ENCODE data around the gene IL1F10. TPM values are rescaled to one million over a fixed set of nuclear protein-coding genes. Genes with fewer than 3 reads are reported as not detected.

Gene IL1F10, protein sequence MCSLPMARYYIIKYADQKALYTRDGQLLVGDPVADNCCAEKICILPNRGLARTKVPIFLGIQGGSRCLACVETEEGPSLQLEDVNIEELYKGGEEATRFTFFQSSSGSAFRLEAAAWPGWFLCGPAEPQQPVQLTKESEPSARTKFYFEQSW
- total RNA-seq (2014; rRNA removed; shearing (Covaris generic)) = not detected in 2 replicates

DNA sequence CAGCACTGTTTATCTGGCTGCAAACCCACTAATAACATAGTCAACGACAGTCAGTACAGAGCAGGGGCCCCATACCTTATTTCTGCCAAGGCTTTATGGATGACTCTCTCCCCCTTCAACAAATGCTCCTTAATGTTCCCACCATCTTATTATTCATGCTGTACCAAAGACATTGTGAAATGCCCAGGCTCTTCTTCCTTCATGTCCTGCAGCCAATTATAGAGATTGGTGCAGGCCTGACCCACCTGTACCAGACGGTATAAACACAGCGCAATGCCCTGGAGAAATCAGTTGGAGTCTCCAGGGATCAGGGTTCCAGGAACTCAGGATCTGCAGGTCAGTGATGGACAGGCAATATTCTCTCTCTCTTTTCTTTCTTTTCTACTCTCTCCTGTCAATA lies at the start of gene IL1F10:
Gene IL1F10 (plus strand): TSS at position 290 of the 400 bp plus-strand sequence. CDS start 4,769 bp downstream, outside the sequence.
- DNase-seq (ENCODE audit: low spot score) = no peak

DNA sequence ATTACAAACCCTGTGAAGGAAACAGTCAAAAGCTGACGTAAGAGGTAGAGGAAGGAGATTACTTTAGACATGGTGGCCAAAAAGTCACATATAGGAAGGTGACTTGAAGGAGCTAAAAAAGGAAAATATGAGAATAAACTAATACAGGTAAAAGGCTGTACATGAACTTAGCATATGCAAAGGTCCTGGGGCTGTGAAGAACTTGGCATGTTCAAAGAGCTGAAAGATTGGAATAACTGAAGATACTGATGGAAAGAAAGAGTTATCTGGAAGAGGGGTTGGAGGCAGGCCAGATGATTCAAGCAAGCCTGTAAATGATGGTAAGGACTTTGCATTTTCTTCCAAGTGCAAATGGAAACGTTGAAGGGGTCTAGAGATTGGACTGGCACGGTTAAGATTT lies 49.3 kb upstream of the IL1F10 start:
- DNase-seq (ENCODE audit: low spot score) = no peak

DNA sequence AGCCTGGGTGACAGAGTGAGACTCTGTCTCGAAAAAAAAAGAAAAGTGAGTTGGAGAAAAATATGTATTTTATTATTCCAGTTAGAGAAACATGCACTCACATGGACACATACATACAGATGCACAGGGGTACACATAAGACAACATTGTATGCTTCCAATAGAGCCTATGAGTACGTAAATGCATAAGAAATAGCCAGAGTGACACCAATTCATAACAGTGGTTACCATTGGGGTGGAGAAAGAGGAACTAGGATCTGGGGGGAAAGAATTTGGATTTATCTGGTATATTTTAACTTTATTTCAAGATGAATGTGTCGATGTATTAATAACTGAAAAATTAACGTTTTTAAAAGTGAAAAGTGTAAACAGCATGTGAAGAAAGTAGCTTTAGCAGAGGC lies 46.5 kb upstream of the IL1F10 start:
- DNase-seq (ENCODE audit: low spot score) = no peak

DNA sequence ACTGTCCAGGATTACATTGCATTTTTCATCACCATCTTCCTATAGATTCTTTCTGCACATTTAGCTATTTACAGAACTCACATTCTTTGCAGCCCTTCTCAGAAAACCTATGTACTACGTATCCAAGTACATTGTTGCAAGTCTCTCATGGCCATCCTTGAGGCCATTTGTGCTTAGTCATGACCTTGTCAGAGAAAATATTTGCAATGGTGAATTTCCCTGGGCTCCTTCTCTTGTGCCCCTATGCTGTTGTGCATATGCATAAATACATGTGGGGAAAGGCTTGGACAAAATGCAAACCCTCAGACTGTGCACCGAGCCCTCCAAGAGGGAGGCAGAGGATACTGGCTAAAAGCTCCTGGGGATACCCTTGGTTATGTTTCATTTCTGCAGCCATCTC lies 43.0 kb upstream of the IL1F10 start:
- no peak for DNase-seq (ENCODE audit: low spot score)

DNA sequence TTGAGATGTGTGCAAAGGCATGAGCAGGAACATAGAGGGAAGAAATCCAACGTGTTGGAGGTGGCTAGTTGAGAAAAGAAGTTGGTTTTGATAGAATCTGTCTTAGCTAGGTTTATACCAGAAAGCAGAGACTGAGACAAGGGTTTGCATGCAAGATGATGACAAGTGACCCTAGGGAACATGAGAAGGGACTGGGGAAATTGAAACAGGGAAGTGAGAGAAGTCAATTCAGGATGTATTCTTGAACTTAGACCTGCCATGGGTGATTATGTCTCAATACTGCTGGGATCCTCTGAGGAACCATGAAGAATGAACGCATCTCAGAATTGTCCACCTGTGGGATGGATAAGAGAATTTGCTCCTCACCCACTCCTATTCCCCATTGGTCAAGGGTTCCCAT lies 42.0 kb upstream of the IL1F10 start:
- no peak for DNase-seq (ENCODE audit: low spot score)

DNA sequence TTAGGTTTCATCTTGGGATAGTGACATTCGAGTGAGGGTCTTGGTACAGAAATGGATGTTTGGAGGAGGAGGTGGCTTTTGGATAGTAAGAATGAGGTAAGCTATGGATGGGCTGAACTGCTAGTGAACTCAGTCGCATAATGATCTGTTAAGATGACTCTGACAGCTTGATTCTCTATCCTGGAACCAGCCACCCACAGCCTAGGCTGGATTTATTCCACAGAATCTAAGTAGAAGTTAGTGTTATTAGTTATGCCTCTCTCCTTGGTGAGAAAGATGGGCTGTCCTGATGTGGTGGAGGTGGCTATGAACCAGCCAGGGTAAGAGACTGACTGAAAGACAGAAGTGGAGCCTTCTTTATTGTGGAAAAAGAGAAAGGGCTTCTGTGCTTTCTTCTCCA lies 40.1 kb upstream of the IL1F10 start:
- DNase-seq (ENCODE audit: low spot score) = no peak

DNA sequence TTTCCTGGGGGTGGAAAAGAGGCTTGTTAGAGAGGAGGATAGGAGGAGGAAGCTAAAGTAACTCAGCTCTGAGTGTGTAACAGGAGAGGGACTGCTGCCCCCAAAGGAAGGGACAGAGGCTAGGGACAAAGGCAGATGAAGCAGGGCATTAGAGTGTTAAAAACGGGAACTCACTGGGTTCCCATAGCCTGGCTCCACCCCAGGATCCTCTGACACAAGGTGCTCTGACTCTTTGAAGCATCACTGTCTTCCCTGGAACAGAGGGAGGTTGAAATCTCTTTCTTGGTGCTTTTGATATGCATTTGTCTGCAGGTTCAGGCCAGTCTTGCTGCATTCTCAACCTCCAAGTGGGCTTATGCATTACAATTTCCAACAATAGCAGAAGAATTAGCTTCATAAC lies 39.7 kb upstream of the IL1F10 start:
- no peak for DNase-seq (ENCODE audit: low spot score)

DNA sequence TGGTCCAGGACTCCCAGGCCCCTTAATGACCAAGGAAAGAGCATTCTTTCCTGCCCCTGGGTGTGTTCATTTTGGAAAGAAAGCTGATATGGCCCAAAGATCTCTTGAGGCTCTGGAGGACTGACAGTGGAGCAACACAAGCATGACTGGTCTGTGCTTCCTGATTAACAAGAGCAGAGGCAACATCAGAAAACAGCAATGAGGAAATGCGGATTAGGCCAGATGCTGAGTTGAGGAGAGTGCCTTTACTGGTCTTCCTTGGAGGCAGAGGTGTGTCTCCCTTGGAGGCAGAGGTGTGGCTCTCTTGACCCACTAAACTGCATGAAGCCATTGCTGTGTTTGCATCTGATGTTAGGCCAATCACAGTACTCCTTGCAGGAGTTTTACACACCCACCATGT lies 35.0 kb upstream of the IL1F10 start:
- DNase-seq (ENCODE audit: low spot score) = no peak

DNA sequence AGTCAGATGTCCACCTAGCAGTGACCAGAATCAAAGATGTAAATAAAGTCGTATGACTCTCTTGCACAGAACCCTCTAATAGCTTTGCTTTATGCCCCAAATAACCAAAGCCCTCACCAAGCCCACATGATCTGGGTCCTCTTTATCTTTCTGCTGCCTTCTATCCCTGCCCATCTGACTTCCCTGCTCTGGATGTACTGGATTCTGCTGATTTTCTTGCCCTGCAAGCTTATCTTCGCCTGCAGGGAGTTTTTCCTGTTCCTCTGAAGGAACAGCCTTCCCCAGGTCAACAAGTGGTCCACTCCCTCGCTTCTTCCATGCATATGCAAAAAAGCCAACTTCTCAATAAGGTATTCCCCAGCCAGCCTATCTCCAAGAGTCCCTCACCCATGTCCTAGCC lies 33.8 kb upstream of the IL1F10 start:
- DNase-seq (ENCODE audit: low spot score) = no peak

DNA sequence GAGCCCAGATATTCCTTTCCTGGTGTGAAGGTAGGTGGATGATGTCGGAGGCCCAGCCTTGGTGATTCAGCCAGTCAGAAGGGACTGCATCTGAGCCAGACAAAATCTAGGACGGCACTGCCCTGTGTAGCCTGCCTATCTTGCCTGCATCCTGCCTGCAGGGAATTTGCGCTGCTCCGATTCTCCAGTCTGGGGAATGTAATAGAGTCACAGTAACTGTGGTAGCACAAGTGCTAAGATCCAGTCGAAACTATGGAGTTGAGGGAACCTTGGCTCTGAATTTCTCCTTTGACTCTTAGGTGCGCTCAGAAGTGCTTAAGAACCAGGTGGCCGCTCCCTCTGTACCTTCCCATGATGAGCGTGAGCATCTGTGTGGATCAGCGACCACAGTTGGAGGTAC lies 31.0 kb upstream of the IL1F10 start:
- no peak for DNase-seq (ENCODE audit: low spot score)

DNA sequence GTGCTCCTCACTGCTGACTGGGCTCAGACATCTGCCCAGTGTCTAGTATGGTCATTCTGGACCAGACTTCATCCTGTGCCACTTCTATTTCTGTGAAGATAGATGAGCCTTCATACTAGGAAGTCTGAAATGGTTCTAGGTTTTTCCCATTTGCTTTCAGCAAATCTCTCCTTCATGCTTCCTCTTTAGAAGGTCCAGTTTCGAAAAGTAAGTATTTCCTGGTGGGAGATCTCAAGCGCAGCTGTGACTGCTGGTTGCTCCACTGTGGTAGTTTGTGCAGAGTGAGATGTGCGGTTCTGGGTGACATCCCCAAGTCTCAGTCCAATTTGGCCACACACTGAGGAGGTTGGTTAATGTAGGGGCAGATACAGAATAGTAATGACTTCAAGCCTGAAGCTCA lies 29.5 kb upstream of the IL1F10 start:
- no peak for DNase-seq (ENCODE audit: low spot score)

DNA sequence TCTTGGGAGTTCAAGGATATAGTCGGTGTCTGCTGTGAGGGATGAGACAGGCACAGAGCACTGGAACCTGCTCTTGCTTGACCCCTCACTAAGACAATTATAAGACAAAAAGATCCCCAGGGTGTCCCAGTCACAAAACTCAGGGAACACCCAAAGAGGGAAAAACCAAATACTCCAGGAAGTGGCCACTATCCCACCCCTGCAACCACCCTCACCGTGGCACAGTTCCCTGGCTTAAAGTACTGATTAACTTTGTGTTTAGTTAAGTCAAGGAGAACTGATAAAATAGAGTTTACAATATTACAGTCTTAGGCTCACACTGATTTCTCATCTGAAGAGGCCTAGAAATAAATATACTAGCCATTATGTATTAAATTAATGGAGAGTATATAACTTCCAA lies 28.6 kb upstream of the IL1F10 start:
- DNase-seq (ENCODE audit: low spot score) = no peak

DNA sequence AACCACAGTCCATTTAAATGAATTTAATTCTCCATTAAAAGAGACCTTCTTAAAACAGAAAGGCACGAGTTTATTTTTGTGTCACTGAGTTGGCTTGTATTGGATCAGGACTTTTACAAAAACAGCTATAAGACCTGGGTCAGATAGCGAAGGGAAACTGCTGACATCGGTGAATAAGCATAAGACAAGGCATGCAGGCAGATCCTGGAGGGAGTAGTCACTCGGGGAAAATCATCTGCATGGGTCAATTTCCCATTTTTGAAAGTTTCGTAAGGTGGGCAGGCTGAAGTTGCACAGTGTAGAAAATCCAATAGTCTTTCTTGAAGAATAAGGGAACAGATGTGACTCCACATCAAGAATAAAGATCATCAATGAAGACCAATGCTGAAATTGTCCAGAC lies 28.1 kb upstream of the IL1F10 start:
- DNase-seq (ENCODE audit: low spot score) = no peak

DNA sequence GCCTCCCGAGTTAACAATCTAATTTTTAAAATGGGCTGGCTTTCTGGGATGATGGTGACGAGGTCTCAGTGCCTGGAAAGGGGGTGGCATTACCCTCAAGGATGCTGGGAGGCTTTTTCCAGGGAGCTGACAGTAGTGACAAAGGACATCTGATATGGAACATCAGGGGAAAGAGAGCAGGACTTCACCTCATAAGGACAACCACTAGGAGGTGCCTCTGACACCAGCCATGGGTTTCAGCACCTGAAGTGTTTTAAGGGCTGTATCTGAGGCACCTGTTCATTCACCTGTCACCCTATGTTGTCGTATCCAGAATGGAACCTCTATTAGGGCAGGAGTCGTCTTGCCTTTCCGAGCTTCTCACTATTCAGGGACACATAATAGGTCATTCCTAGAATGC lies 25.9 kb upstream of the IL1F10 start:
- no peak for DNase-seq (ENCODE audit: low spot score)

DNA sequence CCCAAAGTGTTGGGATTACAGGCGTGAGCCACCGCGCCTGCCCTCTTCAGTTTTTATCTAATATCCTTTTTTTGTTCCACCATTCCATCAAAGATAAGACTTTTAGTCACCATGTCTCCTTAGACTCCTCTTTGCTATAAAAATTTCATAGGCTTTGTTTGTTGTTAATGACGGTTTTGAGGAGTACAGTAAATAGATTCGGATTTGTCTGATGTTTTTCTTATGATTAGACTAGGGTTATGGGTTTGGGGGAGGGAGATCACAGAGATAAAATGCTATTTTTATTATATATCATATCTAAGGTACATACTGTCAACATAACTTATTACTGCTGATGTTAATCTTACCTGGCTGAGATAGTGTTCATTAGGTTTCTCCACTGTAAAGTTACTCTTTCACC lies 21.3 kb upstream of the IL1F10 start:
- no peak for DNase-seq (ENCODE audit: low spot score)

DNA sequence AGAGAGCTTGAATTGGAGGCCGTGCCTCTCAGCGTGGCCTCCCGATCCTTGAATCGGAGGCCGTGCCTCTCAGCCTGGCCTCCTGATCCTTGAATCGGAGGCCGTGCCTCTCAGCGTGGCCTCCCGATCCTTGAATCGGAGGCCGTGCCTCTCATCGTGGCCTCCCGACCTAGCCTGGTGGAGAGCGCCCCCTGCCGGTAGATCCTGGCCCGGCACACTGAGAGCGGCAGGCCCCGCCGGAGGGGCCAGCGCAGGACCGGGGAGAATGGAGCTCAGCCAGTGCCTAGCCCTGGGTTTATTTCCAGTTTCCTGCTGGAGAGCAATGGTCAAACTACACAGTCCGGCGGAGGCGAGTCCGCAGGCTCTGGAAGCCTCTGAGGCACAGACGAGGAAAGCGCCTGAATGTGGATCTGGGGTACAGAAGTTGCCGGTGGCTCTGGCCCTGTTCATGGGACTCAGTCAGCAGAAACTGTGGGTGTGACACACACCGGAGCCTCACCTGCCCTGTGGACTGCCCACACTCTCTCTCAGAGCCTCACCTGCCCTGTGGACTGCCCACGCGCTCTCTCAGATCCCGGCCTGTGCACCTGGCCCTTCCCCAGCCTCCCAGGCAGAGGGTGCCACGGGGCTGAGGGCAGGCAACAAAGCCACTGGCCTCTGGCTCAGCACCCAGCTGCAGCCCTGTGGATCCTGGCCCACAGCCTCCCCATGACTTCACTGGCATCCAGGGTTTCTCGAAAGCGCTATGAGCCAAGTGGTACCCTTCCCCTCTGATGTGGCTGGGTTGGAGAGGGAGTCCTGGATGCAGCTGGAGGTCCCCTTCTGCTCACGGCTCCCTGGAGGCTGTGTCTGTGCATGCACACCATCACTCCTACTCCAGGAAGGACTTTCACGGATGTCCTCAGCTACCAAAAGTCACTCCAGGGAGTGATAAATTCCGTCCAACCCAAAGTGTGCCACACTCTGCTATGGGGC lies 16.6 kb upstream of the IL1F10 start:
- DNase-seq (ENCODE audit: low spot score) = no peak

DNA sequence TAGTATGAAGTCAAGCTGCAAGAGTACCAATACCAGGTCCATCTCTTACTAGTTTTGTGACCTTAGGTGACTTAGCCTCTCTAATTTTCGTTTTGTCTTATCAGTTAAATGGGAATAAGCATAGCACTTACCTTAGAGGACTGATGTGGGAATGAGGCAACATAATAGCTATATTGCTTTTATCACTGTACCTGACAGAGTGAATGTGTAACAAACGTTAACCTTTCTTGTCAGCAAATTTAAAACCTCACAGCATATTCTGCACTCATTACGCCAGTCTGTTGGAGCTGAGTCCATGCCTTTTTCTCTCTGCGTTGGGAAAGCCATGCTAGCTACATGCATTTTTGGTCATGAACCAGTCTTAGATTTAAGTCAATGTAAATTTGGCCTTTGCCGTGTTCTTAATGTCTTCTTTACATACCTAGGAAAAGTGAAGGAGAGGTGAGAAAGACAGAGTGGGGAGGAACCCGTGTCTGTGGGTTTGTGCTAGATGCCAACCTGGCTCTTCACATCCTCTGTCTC lies 15.3 kb upstream of the IL1F10 start, which contains the start of gene IL36B:
Gene IL36B (minus strand): TSS at position 472 of the 522 bp plus-strand sequence.
- DNase-seq (ENCODE audit: low spot score) = no peak

DNA sequence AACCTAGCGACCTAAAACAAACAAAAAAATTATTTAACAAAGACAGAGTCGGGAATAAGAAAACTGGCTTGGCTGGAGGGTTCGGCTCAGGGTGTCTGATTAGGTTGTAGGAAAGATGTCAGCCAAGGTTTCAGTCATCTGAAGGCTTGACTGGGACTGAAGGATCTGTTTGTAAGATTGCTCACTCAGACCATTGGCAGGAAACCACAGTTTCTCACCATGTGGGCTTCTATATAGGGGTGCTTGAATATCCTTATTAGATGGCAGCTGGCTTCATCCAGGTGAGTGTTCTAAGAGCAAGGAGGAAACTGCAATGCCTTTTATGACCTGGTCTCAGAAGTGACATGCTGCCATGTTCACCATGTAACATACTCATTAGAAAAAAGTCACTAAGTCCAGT lies 14.1 kb upstream of the IL1F10 start:
- DNase-seq (ENCODE audit: low spot score) = no peak

DNA sequence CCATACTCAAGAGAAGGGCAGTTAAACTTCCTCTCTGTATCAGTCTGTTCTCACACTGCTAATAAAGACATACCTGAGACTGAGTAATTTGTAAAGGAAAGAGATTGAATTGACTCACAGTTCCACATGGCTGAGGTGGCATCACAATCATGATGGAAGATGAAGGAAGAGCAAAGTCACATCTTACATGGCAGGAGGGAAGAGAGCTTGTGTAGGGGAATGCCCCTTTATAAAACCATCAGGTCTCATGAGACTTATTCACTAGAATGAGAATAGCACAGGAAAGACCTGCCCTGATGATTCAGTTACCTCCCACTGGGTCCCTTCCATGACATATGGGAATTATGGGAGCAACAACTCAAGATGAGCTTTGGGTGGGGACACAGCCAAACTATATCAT lies 13.7 kb upstream of the IL1F10 start:
- no peak for DNase-seq (ENCODE audit: low spot score)

DNA sequence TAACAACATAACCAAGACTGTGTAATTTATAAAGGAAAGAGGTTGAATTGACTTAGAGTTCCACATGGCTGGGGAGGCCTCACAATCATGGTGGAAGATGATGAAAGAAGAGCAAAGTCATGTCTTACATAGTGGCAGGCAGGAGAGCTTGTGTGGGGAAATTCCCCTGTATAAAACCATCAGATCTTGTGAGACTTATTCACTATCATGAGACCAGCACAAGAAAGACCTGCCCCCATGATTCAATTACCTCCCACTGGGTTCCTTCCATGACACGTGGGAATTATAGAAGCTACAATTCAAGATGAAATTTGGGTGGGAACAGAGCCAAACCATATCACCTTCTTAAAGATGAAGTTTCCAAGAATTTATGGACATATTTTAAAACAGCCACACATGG lies 11.2 kb upstream of the IL1F10 start:
- DNase-seq (ENCODE audit: low spot score) = no peak

DNA sequence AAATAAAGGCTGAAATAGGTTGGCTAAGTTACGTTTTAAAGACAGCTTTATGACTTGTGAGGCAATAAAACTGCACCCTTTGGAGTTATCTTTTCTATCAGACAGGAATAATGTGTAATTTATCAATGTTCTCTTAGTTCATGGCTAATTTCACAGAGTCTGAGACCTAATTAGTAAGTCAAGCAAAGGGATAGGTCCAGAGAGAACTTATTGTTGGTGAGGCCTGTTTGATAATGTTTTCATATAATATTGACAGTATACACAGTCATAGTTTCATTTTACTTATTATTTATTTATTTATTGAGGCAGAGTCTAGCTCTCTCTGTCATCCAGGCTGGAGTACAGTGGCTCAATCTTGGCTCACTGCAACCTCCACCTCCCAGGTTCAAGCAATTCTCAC lies 10.7 kb upstream of the IL1F10 start:
- no peak for DNase-seq (ENCODE audit: low spot score)

DNA sequence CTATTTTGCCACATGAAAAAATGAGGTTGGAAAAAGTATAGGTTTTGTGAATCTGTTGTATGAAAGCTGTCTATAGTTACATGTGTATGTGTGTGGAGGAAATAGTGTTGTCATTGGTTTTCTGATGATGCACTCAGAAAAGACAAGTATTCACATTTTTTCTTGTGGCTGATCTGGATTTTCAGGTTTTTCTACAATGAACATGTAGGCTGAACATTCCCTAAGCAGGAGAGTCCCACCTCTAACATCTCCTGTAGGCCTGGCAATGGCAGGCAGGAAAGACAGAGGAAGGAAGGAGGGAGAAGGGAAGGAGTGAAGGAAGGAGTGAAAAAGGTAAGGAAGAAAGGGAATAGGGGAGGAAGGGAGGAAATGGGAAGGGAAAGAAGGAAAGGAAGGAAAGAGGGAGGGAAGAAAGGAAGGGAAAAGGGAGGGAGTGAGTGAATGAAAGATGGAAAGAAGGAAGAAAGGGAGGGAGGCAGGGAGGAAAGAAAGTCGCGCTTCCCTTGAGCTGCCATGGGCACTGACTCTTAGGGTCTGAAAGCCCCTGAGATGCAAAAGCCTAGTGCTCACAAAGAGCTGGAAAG lies 9.3 kb upstream of the IL1F10 start:
- DNase-seq (ENCODE audit: low spot score) = no peak

All from H4 (cell line).